ENCODE results near the gene ATP2A3.
A peak's percentile ranks its signal among the peaks of the same experiment; 100 is the strongest.

ATP2A3 gene

DNA sequence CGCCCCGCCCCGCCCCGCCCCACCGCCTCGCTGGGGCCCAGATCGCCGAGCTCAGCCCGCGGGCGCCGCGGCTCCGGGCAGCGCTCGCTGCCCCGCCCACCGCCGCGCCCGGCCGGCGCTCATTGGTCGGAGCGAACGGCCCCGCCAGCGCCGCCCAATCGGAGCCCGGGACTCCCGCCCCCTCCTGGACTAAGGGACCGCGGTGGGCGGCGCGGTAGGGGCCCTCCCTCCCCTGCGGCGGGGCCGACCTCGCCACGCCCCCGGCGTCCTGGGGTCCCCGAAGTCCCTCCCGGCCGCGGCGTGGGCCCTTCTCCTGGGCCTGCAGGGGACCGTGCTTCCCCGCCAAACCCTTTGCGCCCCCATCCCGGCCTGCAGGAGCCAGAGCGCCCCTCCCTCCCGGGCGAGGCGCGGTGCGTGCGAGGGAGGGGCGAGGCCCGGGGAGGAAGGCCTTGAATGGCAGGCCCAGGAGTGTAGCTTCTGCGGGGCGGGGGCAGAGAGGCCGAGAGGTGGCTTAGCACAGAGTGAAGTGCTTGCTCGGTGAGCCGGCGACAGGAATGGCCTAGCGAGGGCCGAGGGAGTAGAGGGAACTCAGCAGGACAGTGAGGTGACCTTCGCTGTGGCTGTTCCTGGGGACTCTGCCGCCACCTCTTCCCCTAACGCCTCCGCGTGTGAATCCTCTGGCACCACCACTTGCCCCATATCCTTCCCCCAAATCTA lies 71.1 kb downstream of the ATP2A3 start, which contains the start of gene CAMKK1:
TSS of gene CAMKK1 (minus strand) at position 51 of the 717 bp plus-strand sequence. CDS start 7,366 bp downstream, outside the sequence.
- Mint-ChIP-seq H3K9me3 (no peaks in the 10 kb centered on the region), H3K36me3 (peaks cover 9% of the 10 kb centered on the region), H3K4me3 (peak within 1 kb of the TSS; percentile 71), H3K27ac (peak within 1 kb of the TSS; percentile 87), H3K4me1 (peaks cover 32% of the 10 kb centered on the region)
- DNase-seq (ENCODE audit: low spot score in 2 of 2) (peak; percentile 92 to 95), ATAC-seq (peak; percentile 89)

- H3K36me3 Mint-ChIP-seq = peaks cover 9% of the 10 kb centered on the region
- H3K4me3 Mint-ChIP-seq = peak overlapping the region; percentile 71
- peak; percentile 54 for ATAC-seq
- DNase-seq (ENCODE audit: low spot score in 2 of 2) = peak; percentile 50 to 83
- peaks cover 37% of the 10 kb centered on the region for H3K4me1 Mint-ChIP-seq
- peak overlapping the region; percentile 61 for H3K27ac Mint-ChIP-seq
- no peaks in the 10 kb centered on the region for H3K9me3 Mint-ChIP-seq
These were observed 71.9 kb downstream of the ATP2A3 start for GRCh38 chr17:3892095-3892998.

DNA sequence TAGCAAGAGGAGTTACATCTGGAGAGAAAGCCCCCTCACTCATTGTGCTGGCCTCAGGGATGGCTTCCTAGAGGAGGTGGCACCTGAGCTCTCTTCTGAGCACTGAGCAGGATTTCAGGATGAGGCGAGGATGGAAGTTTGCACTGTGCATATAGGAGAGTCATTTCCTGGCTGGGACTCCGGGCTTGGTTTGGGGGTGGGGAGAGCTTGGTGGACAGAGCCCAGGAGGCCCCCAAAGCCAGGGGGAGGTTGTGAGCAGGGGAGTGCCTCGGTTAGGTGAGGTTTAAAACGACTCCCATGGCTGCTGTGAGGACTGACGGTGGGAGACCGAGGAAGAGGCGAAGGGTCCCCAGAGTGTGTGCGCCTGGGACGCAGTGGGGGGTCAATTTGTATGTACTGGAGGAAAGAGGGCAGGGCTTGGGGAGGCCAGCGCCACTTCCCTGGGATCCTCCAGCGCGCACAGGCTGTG lies 72.6 kb downstream of the ATP2A3 start:
- ATAC-seq (no peak), DNase-seq (ENCODE audit: low spot score in 2 of 2) (no peak)
- Mint-ChIP-seq H3K4me3 (peak overlapping the region; percentile 71), H3K36me3 (peaks cover 9% of the 10 kb centered on the region), H3K4me1 (peaks cover 44% of the 10 kb centered on the region), H3K9me3 (no peaks in the 10 kb centered on the region), H3K27ac (peak overlapping the region; percentile 61)

GRCh38 chr17:3890878-3891219 lies 73.4 kb downstream of the ATP2A3 start:
- ATAC-seq (no peak), DNase-seq (ENCODE audit: low spot score in 2 of 2) (no peak)
- peak overlapping the region; percentile 71 for H3K4me3 Mint-ChIP-seq
- H3K36me3 Mint-ChIP-seq = peaks cover 9% of the 10 kb centered on the region
- peak overlapping the region; percentile 61 for H3K27ac Mint-ChIP-seq
- peaks cover 52% of the 10 kb centered on the region for H3K4me1 Mint-ChIP-seq
- H3K9me3 Mint-ChIP-seq = no peaks in the 10 kb centered on the region

- Mint-ChIP-seq H3K27ac (peak overlapping the region; percentile 61), H3K36me3 (peaks cover 9% of the 10 kb centered on the region), H3K9me3 (no peaks in the 10 kb centered on the region), H3K4me1 (peaks cover 52% of the 10 kb centered on the region), H3K4me3 (no peak overlapping the region)
- ATAC-seq = no peak
- no peak for DNase-seq (ENCODE audit: low spot score in 2 of 2)
These were observed 74.0 kb downstream of the ATP2A3 start for GRCh38 chr17:3890082-3890877.

DNA sequence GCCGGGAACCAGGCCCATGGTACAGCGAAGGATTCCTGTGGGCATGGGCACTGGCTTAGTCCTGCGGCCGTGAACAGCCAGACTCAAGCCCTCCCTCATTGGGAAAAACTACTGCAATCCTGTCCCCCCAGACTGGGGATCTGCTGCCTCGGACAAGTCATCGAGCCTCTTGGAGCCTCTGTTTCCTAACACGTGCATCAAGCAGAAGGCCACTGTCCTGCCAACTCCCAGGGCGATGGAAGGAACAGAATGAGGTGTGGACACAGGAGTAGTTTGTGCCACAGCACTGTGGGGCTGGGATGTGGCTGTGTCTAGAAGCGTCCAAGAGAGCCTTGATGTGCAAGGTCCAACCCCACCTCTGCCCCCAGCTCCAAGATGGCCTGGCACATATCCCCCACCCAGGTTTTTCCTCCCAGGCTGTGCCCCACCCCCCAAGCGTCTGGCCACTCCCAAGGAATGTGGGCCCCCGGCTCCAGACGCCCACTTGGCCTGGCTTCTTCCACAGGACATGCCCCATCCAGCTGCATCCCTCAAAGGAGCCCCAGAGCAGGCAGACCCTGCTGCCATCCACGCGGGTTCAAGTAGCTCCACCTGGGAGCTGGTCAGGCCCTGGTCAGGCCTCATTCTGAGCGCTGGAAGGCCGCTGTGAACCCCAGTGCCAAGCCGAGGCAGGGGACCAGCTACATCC lies 74.8 kb downstream of the ATP2A3 start:
- no peak overlapping the region for H3K4me3 Mint-ChIP-seq
- no peak for ATAC-seq
- H3K27ac Mint-ChIP-seq = no peak overlapping the region
- no peak for DNase-seq (ENCODE audit: low spot score in 2 of 2)
- H3K36me3 Mint-ChIP-seq = peaks cover 9% of the 10 kb centered on the region
- peaks cover 52% of the 10 kb centered on the region for H3K4me1 Mint-ChIP-seq
- H3K9me3 Mint-ChIP-seq = no peaks in the 10 kb centered on the region

DNA sequence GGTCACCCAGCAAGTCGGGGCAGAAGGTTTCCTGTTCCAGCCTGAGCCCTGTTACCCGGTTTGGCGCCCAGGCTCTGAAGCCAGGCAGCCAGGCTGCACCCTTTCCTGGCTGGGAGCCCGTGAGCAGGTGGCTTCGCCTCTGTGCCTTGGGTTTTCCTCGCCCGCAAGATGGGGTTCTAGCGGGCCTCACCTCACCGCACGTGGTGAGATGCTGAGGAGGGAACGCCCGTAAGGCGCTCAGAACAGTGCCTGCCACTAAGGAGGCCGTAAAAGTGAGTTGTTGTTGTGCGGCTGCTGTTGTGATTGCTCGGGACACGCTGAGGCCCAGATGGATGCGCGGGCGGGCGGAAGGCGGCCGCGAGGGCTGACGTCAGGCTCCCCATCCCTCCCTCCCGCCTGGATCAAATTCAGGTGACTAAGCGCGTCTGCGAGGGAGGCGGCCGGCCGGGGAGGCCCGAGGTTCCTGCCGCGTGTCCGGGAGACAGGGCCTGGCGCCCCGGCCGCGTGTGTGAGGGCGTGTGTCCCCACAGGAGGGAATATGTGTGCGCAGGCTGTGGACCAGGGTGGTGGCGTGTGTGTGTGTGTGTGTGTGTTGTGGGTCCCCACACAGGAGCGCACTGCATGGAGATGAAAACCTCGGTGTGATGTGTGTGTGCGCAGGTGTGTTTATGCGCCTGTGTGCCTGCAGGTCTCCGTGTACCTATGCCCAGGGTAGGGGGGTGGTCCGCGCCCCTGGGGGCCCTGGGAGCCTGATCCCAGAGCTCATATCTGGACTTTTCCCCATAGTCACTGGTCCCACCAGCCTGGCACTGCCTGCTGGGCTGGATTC lies 75.7 kb downstream of the ATP2A3 start:
- ATAC-seq (no peak), DNase-seq (ENCODE audit: low spot score in 2 of 2) (no peak)
- Mint-ChIP-seq H3K4me3 (no peak overlapping the region), H3K4me1 (peaks cover 45% of the 10 kb centered on the region), H3K36me3 (peaks cover 4% of the 10 kb centered on the region), H3K9me3 (no peaks in the 10 kb centered on the region), H3K27ac (peak overlapping the region; percentile 97)

GRCh38 chr17:3887804-3888203 lies 76.4 kb downstream of the ATP2A3 start:
- H3K4me1 Mint-ChIP-seq = peaks cover 41% of the 10 kb centered on the region
- H3K4me3 Mint-ChIP-seq = peak overlapping the region; percentile 58
- peak overlapping the region; percentile 97 for H3K27ac Mint-ChIP-seq

GRCh38 chr17:3887394-3887793 lies 76.8 kb downstream of the ATP2A3 start:
- DNase-seq (ENCODE audit: low spot score in 2 of 2) = no peak
- no peak for ATAC-seq
- H3K9me3 Mint-ChIP-seq = no peaks in the 10 kb centered on the region
- H3K36me3 Mint-ChIP-seq = no peaks in the 10 kb centered on the region
- H3K4me1 Mint-ChIP-seq = peaks cover 41% of the 10 kb centered on the region
- peak overlapping the region; percentile 97 for H3K27ac Mint-ChIP-seq
- H3K4me3 Mint-ChIP-seq = peak overlapping the region; percentile 58

More at GRCh38 chr17:3887804-3888203, 76.4 kb downstream of the ATP2A3 start:
- Mint-ChIP-seq H3K36me3 (no peaks in the 10 kb centered on the region), H3K9me3 (no peaks in the 10 kb centered on the region)
- ATAC-seq (no peak), DNase-seq (ENCODE audit: low spot score in 2 of 2) (no peak)

- Mint-ChIP-seq H3K9me3 (no peaks in the 10 kb centered on the region), H3K4me3 (peak overlapping the region; percentile 58), H3K27ac (peak overlapping the region; percentile 97), H3K36me3 (no peaks in the 10 kb centered on the region), H3K4me1 (peaks cover 38% of the 10 kb centered on the region)
- DNase-seq (ENCODE audit: low spot score in 2 of 2) (no peak), ATAC-seq (peak; percentile 4)
These were observed 77.5 kb downstream of the ATP2A3 start for GRCh38 chr17:3886776-3887175.

- no peak for ATAC-seq
- Mint-ChIP-seq H3K36me3 (no peaks in the 10 kb centered on the region), H3K27ac (peak overlapping the region; percentile 97), H3K4me1 (peaks cover 30% of the 10 kb centered on the region), H3K4me3 (peak overlapping the region; percentile 58), H3K9me3 (no peaks in the 10 kb centered on the region)
- DNase-seq (ENCODE audit: low spot score in 2 of 2) = no peak
These were observed 78.3 kb downstream of the ATP2A3 start for GRCh38 chr17:3885970-3886369.

GRCh38 chr17:3885271-3885670 lies 79.0 kb downstream of the ATP2A3 start:
- peak overlapping the region; percentile 63 for H3K27ac Mint-ChIP-seq
- no peaks in the 10 kb centered on the region for H3K9me3 Mint-ChIP-seq
- no peaks in the 10 kb centered on the region for H3K36me3 Mint-ChIP-seq
- peaks cover 23% of the 10 kb centered on the region for H3K4me1 Mint-ChIP-seq
- ATAC-seq (no peak), DNase-seq (ENCODE audit: low spot score in 2 of 2) (no peak)
- H3K4me3 Mint-ChIP-seq = no peak overlapping the region

DNA sequence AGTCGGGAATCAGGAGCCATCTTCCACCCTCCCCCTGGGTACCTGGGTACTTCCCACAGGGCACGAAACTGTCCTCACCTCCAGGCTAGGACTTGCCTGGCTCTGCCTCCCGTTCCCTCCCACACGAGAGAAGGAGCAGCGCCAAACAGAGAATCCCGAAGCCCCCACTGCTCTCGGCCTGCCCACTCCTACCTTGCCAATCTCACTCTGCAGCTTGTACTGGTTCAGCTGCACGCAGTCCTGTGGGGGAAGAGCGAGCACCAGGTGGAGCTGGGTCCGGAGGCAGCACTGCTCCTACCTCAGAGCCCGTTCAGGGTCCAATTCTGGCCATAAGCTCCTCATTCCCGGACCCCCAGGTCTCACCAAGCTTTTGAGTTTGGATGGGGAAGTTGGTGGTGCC lies 80.0 kb downstream of the ATP2A3 start:
- H3K27ac Mint-ChIP-seq = peak overlapping the region; percentile 68
- no peaks in the 10 kb centered on the region for H3K9me3 Mint-ChIP-seq
- H3K4me3 Mint-ChIP-seq = no peak overlapping the region
- no peaks in the 10 kb centered on the region for H3K36me3 Mint-ChIP-seq
- DNase-seq (ENCODE audit: low spot score in 2 of 2) (no peak), ATAC-seq (no peak)
- peaks cover 19% of the 10 kb centered on the region for H3K4me1 Mint-ChIP-seq

DNA sequence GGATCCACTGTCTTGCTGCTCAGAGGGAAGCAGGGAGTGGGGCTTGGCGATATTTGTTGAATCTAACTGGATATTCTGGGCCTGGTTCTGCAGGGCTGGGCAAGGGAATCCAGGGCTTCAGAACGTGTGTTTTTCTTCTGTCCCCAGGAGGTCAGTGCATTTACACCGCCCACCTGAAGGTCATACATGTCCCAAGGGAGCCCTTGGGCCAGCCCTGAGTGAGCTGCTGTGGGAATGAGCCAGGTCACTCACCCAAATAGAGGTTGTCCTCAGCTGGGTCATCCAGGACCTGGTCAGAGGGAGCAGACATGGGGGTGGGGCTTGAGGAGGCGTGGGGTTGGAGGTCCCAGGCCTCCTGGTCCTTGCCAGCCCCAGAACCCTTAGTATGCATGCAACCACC lies 82.0 kb downstream of the ATP2A3 start:
- DNase-seq (ENCODE audit: low spot score in 2 of 2) = no peak

More for the DNA sequence above, 82.0 kb downstream of the ATP2A3 start:
- Mint-ChIP-seq H3K4me3 (no peak overlapping the region), H3K27ac (no peak overlapping the region), H3K4me1 (peaks cover 20% of the 10 kb centered on the region), H3K36me3 (peaks cover under 1% of the 10 kb centered on the region), H3K9me3 (no peaks in the 10 kb centered on the region)
- no peak for ATAC-seq
